Stomach (tissue), 4 donors: ENCODE results near the gene SYNE3.

Experiments used
- EP300 ChIP-seq: sonication (generic); formaldehyde crosslinking; IDR thresholded peaks from one replicate; pipeline ENCODE4 v1.6.1; 2017; ENCODE audit warnings: antibody characterized with exemption
- POLR2A ChIP-seq, 4 donors: fragments of 450-650 bp; IDR thresholded peaks; one replicate each; pipeline ENCODE4 v1.6.1; 2016; ENCODE audit warnings: antibody characterized with exemption in 4 of 4, control low read depth in 2 of 4, mild to moderate bottlenecking in 1 of 4, moderate library complexity in 1 of 4
- POLR2AphosphoS5 ChIP-seq, 3 donors: sonication (generic); formaldehyde crosslinking; IDR thresholded peaks; one replicate each; pipeline ENCODE4 v1.6.1; 2016; ENCODE audit warnings: antibody characterized with exemption in 3 of 3
- TF ChIP-seq, protein P1 (sequence below), 7 experiments: fragments of 450-650 bp in 4 of 7; fragments of 200-600 bp in 3 of 7; sonication (generic) in 3 of 7; IDR thresholded peaks; one replicate each; pipeline ENCODE4 v1.5.1; 2016 to 2019; ENCODE audit warnings: antibody characterized with exemption in 7 of 7, control low read depth in 2 of 7, mild to moderate bottlenecking in 1 of 7

DNA sequence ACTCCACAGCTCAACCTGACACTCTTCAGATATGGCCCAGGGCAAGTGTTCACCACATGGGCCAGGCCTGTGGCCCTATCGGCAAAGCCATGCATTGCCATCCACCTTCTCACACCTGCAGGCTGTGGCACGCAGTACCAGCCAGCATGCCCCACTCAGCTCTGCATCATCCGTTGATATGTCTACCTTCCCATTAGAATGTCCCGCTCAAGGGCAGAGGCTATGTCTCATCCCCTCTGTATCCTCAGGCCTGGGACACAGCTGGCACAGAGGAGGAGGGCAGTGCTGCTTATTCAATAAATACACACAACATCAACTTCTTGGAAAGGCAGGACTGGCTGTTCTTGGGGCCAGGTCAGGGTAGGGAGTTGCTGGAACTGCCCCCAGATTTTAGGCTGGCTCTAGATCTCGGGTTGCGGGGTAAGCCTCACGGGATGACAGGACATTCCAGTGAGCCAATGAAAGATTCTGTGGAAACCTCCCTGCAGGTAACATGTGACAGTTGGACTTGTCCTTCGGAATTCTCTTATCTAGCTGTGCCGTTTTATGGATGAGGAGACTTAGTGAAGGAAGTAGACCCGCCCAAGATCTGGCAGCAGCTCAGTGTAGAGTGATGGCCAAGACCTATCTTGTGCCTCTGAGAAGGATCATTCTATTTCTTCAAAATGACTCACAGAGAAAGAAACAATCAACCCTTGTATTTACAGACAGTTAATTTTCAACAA lies 25.6 kb downstream of the SYNE3 start:
- TF ChIP-seq, protein P1, sequence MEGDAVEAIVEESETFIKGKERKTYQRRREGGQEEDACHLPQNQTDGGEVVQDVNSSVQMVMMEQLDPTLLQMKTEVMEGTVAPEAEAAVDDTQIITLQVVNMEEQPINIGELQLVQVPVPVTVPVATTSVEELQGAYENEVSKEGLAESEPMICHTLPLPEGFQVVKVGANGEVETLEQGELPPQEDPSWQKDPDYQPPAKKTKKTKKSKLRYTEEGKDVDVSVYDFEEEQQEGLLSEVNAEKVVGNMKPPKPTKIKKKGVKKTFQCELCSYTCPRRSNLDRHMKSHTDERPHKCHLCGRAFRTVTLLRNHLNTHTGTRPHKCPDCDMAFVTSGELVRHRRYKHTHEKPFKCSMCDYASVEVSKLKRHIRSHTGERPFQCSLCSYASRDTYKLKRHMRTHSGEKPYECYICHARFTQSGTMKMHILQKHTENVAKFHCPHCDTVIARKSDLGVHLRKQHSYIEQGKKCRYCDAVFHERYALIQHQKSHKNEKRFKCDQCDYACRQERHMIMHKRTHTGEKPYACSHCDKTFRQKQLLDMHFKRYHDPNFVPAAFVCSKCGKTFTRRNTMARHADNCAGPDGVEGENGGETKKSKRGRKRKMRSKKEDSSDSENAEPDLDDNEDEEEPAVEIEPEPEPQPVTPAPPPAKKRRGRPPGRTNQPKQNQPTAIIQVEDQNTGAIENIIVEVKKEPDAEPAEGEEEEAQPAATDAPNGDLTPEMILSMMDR (IDR thresholded peaks at IDR 0.05) = no peak
- no peak for TF ChIP-seq POLR2AphosphoS5 (IDR thresholded peaks at IDR 0.05)
- no peak for TF ChIP-seq POLR2A (IDR thresholded peaks at IDR 0.05)
- no peak for TF ChIP-seq EP300
